Testis (tissue), 2 donors: ENCODE results near the gene ZFPM1.

ENCODE experiments used
- CTCF ChIP-seq, 3 experiments: fragments of 450-650 bp in 2 of 3; fragments of 200-600 bp in 1 of 3; sonication (generic) in 1 of 3; IDR thresholded peaks; one replicate each; pipeline ENCODE4 v1.5.1; 2016 to 2019; ENCODE audit warnings: antibody characterized with exemption in 3 of 3, mild to moderate bottlenecking in 2 of 3, moderate library complexity in 1 of 3
- POLR2A ChIP-seq: fragments of 450-650 bp; IDR thresholded peaks from one replicate; pipeline ENCODE4 v1.6.1; 2017; ENCODE audit warnings: antibody characterized with exemption, mild to moderate bottlenecking, moderate library complexity

GRCh38 chr16:88459366-88460073, 6.4 kb downstream of the ZFPM1 start:
- no peak for TF ChIP-seq CTCF (IDR thresholded peaks at IDR 0.05)
- TF ChIP-seq POLR2A: no peak
